ENCODE measurements around the gene CACNA1F.

DNA sequence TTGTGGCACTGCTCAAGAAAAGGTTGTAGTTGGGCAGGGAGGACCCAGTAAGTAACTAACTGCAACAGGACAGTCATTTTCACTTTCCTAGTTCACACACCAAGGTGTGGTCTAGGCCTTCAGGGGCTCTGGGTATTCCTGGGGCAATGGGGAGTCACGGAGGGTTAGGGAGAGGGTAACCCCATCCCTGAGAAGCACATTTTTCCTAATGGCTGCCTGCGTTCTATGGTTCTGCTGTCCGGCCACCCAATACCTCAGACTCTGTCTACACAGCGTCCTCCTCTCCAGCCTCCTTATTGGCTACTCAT, 35.5 kb upstream of the CACNA1F start:
- TF ChIP-seq, protein P1, sequence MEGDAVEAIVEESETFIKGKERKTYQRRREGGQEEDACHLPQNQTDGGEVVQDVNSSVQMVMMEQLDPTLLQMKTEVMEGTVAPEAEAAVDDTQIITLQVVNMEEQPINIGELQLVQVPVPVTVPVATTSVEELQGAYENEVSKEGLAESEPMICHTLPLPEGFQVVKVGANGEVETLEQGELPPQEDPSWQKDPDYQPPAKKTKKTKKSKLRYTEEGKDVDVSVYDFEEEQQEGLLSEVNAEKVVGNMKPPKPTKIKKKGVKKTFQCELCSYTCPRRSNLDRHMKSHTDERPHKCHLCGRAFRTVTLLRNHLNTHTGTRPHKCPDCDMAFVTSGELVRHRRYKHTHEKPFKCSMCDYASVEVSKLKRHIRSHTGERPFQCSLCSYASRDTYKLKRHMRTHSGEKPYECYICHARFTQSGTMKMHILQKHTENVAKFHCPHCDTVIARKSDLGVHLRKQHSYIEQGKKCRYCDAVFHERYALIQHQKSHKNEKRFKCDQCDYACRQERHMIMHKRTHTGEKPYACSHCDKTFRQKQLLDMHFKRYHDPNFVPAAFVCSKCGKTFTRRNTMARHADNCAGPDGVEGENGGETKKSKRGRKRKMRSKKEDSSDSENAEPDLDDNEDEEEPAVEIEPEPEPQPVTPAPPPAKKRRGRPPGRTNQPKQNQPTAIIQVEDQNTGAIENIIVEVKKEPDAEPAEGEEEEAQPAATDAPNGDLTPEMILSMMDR (IDR thresholded peaks at IDR 0.05; ENCODE audit: insufficient read depth, low read length, poor library complexity, severe bottlenecking) = no peak
- no peak for TF ChIP-seq EZH2phosphoT487 (conservative IDR thresholded peaks at IDR 0.05; ENCODE audit: low read length)

Measured in SU-DHL-6 (cell line).